GM12801 (cell line): Measurements from ENCODE around the gene RIT2.

Source experiments
- CTCF ChIP-seq: IDR thresholded peaks from one replicate; pipeline ENCODE4 v1.5.1; 2011; ENCODE audit warnings: control low read depth; ENCODE audit not compliant: insufficient read length; ENCODE audit errors: extremely low read depth

The RIT2 gene

GRCh38 chr18:42883169-42883568 is 232.3 kb downstream of the RIT2 start:
- TF ChIP-seq CTCF, result no peak

- no peak for TF ChIP-seq CTCF
Observed at GRCh38 chr18:42882122-42882521, 233.4 kb downstream of the RIT2 start.

- TF ChIP-seq CTCF, result no peak
Observed at GRCh38 chr18:42872838-42873237, 242.6 kb downstream of the RIT2 start.

- TF ChIP-seq CTCF, result no peak
Observed at GRCh38 chr18:42864876-42865275, 250.6 kb downstream of the RIT2 start.

GRCh38 chr18:42861271-42861670 is 254.2 kb downstream of the RIT2 start:
- TF ChIP-seq CTCF, result no peak

GRCh38 chr18:42860548-42860947 is 254.9 kb downstream of the RIT2 start:
- no peak for TF ChIP-seq CTCF

- TF ChIP-seq CTCF, result no peak
Observed at GRCh38 chr18:42860011-42860410, 255.5 kb downstream of the RIT2 start.

- TF ChIP-seq CTCF, result no peak
Observed at GRCh38 chr18:42854558-42854957, 260.9 kb downstream of the RIT2 start.
